HG03045 (cell line): ENCODE results near the gene APELA.
A peak's percentile ranks its signal among the peaks of the same experiment; 100 is the strongest.
"Not testable (repeated sequence)": the region's sequence is repeated elsewhere in the genome, so short reads cannot be mapped to it uniquely, and the experiment has no call there.

Source experiments
- ATAC-seq: cut with Tn5 transposase; IDR thresholded peaks from one replicate; pipeline ENCODE4 v1.9.1; 2021; ENCODE audit warnings: mild to moderate bottlenecking, moderate library complexity; ENCODE audit not compliant: unreplicated experiment

The APELA gene

DNA sequence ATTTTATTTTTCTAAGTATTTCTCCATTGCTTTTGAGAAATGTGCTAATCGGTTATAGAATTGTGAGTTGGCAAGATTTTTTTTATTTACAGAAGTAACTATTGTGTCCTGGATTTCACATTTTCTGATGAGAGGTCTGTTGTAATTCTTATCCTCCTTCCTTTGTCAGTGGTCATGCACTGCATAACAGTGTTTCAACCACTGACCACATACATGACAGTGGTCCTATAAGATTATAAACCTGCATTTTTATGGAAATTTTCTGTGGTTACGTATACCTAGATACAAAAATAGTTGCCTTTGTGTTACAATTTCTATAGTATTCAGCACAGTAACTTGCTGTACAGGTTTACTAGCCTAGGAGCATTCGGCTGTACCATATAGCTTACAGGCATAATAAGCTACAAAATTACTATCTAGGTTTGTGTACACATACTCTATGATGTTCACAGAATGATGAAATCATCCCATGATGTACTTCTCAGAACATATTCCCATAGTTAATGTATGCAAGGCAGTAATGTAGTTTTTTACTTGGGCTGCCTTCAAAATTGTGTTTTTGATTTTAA lies 47.8 kb downstream of the APELA start:
- ATAC-seq: no peak

DNA sequence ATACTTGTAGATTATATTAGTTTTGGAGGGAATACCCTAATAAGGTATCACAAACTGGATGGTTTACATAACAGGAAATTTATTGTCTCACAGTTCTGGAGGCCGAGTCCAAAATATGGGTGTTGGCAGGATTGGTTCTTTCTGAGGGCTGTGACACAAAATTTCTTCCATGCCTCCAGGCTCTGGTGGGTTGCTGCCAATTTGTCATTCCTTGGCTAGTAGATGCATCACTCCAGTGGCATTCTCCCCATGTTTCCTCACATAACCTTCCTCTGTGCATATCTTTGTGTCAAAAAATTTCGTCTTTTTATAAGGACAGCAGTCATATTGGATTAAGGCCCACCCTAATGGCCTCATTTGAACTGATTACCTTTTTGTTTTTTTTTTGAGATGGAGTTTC lies 49.3 kb downstream of the APELA start:
- ATAC-seq: no peak

DNA sequence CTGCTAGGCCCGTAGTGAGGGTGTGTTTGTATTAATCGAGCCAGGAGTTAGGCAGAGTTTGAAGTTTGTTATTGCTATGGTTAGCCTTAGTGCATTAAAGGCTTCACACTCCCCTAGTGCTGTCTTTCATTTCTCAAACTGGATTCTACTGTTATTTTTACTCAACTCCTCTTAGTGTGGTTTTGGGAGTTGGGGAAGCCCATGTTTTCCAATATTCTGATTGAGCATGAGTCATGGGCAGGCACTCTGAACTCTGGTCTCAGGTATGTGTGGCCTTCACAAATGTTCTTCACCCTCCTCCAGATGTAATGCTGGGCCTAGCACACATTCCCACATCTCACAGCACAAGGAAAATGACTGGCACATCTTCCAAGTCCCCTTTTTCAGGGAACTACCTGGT lies 50.1 kb downstream of the APELA start:
- ATAC-seq: not testable (repeated sequence)

DNA sequence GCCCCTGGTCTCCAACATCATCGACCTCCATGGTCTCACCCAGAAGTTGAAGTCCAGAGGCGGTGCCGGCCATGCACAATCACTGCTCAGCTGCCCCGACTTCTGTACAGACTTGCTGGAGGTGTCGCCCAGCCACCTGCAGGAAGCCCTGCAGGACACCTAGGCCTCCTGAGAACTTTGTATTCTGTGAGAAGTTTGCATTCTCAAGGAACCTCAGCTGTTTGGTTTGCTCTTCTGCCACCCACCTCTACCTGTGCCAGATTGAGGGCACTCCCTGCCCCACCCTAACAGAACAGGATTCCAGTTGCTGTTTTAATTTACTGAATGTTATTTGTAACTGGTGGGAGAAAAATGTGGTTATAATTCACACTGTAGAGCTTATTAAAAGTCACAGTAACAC lies 53.7 kb downstream of the APELA start:
- ATAC-seq: no peak

DNA sequence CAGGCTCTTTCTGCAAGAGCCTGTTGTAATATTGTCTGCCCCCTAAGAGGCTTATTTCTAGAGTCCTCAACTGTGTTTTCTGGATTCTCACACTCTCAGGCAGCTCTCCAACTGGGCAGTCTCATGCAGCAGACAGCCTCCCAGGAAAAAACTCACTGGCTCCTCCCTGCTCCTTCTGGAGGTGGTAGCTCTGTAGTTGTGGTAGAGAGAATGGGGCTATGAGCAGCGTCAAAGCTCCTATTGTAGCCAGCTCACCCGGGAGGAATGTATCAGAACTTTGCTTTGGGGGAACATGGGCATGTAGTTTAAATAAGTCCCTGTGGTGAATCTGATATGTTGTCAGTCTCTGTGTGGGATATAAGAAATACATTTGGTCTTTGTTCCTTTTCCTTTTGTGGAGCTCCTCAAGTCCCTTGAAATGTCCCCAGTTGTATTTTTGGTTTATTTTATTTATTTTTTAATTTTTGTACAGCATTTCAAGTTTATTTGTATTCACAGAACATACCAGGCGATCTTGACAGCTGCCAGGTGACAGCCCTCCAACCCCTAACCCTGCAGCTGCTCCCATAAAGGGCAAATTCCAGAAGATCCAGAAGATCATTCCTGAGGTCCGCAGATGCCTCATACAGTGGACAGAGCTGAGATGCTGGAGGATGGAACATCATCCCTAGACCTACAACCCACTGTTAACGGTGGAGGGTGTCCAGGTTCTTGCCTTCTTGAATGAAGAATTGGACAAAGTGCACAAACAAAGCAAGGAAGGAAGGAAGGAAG lies 54.8 kb downstream of the APELA start:
- no peak for ATAC-seq

DNA sequence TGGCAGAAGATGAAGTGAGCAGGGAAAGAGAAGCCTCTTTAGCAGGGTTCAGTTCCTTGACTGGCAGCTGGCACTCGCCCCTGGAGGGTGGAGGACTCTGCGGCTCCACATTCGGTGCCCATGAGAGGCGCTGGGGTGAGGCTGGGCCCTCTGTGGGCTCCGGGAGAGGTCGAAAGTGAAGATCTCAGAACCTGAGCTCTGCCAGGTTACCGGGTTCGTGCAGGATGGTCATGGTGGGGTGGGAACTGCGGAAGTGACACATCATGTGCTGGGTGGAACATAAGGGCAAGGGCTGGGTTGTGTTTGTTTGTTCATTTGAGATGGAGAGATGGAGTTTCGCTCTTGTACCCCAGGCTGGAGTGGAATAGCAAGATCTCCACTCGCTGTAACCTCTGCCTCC lies 56.3 kb downstream of the APELA start:
- ATAC-seq: no peak

DNA sequence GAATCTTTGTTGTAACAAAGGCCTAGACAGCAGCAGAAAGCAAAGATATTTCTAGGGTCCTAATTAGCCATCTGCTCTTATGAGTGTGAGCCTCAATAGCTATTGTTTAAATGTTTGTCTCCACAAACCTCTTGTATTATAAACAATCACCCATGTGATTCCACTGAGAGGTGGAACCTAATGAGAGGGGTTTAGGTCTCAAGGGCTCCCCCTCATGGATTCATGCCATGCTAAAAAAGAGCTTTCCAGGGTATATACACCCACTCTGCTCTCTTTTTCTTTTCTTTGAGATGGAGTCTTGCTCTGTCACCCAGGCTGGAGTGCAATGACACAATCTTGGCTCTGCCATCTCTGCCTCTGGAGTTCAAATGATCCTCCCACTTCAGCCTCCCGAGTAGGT lies 58.4 kb downstream of the APELA start:
- peak; percentile 57 for ATAC-seq

DNA sequence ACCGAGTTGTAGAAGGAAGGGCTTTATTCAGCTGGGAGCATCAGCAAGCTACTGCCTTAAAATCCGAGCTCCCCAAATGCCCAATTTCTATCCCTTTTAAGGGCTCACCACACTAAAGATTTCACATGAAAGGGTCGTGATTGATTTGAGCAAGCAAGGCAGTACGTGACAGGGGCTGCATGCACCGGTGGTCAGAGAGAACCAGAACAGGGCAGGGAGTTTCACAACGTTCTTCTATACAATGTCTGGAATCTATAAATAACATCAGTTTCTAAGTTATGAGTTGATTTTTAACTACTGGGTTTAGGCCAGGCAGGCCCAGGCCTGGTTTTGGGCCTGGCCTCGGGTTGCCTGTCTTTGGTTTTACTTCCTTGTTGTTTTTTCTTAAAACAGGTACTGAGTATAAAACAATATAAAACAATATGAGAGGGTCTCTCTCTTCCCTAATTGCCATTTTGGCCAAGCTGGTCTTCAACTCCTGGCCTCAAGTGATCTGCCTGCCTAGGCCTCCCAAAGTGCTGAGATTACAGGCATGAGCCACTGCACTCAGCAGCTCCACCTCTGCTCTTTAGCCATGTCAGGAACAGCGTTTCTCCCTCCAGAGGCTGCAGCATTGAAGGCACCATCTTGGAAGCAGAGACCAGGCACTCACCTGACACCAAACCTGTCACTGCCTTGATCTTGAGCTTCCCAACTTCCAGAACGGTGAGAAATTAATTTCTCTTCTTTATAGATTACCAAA lies 59.1 kb downstream of the APELA start:
- ATAC-seq: peak; percentile 56

DNA sequence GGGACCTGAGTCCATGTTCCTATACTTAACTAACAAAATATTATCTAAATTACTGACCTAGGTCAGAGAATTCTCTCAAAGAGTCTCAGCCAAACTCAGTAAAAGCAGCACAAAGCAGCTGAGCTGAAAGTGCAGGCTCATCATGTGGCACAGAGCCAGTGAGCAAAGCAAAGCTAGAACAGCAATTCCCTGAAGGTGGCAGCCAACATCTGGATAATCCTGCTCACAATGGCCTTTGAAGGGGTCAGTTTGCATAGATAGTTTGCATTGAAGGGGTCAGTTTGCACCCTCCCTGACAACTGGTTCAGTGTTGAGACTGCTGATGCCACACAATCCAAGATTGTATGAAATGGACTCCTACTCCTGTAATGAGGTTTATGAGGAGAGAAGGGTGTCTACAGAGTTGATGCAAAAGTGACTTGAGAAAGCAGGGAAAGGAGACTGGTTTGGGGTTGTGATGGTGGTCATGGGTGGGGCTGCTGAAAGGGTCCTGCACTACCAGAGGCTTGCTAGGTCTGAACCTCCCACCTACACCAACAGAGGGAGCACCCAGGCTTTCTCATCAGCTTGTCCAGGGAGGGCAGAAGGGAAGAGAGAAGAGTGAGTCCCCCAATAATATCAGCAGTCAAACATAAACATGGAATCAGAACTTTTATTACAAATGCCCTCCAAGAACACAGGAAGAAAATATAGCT lies 60.7 kb downstream of the APELA start:
- peak; percentile 46 for ATAC-seq

DNA sequence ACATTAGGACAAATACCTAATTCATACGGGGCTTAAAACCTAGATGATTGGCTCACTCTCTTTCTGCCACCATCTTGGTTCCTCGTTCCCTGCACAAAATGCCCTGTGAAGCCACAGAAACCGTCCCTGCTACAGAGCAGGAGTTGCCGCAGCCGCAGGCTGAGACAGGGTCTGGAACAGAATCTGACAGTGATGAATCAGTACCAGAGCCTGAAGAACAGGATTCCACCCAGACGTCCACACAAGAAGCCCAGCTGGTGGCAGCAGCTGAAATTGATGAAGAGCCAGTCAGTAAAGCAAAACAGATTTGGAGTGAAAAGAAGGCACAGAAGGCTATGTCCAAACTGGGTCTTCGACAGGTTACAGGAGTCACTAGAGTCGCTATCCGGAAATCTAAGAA lies 66.2 kb downstream of the APELA start:
- ATAC-seq: no peak

DNA sequence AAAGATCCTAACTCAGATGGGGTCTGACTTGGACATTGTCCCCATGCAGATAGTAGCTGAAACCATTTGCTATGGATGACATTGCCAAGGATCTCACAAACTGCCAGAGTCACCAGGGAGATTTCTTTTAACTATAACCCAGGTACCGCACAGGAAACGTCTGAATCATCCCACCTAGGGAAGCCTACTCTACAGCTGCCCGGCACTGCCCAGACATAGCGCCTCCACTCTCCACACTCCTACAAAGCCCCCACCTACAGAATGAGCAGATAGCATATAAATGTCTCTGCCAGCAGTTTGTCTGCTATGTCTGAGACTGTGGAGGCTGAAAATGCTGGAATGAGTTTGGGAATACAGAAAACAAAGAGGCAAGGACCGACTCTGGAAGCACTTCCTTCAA lies 68.2 kb downstream of the APELA start:
- ATAC-seq: no peak

DNA sequence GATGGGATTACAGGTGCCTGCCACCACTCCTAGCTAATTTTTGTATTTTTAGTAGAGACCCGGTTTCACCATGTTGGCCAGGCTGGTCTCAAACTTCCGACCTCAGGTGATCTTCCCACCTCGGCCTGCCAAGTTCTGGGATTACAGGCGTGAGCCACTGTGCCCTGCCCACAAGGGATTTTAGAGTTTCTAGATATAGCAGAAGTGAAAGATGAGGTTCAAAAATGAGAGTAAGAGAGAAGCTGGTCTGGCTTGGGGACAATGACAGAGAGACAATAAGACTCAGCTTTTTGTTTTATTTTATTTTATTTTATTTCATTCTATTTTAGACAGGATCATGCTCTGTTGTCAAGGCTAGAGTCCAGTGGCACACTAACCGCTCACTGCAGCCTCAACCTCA lies 69.8 kb downstream of the APELA start:
- no peak for ATAC-seq
